Activated CD8-positive, alpha-beta memory T cell treated with anti-CD3 and anti-CD28 coated beads, Interleukin-2, amount 50 U/mL, for 24 hours (primary cell): Measurements from ENCODE around the gene LBX2.
"Not testable (repeated sequence)": the region's sequence is repeated elsewhere in the genome, so short reads cannot be mapped to it uniquely, and the experiment has no call there.

Experiments
- DNase-seq: peaks from one replicate; pipeline ENCODE4 v3.0.0-alpha.2; 2020; ENCODE audit errors: extremely low read depth

Gene LBX2

DNA sequence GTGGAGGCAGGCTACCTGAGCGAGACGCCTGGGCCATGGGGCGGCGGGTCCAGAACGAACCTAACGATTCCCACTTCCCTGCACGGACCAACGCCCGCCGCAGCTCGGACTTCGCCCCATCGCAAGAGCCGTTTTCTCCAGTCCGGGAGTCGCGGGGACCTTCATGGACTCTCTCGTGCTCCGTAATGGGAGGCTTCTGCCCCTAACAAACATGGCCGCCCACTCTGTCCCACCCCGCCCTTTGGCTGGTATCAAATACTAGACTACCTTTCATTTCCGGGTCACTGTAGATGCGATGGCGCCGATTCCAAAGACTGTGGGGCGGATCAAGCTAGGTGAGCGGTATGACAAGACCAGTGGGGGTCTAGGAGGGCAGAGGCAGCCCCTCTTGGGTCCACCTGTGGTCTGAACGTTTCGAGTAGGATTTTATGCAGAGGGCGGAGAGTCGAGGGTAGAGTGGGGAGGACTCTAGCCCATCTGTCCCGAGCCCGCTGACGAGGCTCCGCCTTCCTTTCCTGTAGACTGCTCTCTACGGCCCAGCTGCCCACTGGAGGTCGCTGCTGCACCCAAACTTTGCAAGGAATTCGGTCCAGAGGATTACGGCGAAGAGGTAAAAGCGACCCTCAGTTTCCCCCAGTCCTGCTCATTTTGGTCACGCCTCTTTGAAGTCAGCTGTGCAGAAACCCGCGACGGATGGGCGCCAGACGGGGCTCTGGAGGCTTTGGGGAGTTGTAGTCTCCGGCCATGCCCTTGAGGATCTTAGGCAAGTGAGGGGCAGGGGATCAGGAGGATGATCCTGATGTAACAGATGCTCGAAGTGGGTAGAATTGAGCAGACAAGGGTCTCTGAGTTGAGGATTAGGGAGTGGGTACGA, 16.4 kb downstream of the LBX2 start, which contains the start of the genes CCDC142 and TTC31:
Gene CCDC142, minus strand, starts transcription at position 198 of the 874 bp plus-strand sequence. Its CDS starts 161 bp downstream, at position 37.
Gene TTC31, plus strand, starts transcription at position 281 of the 874 bp plus-strand sequence. Its CDS starts 15 bp downstream, at position 296.
- DNase-seq = peak; percentile 85

DNA sequence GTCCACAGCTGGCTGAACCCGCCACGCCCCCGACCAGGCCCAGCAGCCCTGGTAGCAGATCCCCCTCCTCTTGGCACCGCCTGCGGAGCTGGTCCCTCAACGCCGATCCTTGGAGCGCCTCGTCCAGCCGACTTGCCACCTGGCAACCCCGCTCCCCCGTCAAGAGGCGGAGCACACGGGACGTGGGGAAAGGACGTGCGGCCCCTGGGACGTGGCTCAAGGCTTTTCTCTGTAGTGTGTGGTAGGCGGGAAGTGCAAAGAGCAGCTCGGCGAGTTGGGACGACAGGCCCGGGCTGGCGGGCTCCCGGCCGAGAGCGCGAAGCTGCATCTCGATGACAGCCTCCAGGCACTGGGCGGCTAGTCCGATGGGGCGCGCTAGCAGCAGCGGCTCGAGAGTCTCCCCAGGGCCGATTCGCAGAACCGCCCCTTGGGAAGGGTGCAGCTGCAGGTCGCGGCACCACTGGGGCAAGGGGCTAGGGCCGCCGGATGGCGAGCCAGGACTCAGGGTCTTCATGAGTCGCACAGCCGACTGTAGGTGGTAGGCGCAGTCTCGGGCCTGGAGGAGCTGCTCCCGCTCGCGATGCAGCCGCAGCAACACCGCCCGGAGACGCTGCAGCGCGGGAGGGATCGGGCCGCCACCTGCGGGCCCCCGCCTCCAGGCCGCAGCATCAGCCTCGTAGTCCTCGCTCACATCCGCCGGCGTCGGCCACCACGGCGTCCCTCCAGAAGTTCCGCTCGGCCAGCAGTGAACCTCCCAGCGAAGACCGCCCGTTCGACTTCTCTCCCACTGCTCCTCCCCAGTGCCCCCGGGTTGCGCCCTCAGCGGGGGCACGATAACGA, 17.2 kb downstream of the LBX2 start:
- no peak for DNase-seq

GRCh38 chr2:74481431-74481830, 18.0 kb downstream of the LBX2 start:
- no peak for DNase-seq

DNA sequence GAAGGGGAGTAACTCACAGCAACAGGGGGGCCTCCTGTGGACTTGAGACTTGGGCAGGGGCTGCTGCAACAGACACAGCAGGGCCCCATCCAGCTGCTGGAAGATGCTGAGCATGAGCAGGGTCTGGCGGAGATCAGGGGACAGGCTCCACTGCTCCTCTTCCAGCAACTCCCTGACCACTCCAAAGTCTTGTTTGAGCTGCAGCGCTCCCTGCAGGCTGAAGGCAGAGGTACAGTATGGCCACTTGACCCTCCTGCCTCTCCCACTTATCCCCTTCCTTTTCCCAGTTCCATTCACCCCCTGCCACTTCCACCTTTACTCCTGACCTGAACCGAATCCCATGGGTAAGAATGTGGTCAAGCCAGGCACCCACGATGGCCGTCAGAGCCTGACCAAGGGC, 24.5 kb downstream of the LBX2 start:
- no peak for DNase-seq

DNA sequence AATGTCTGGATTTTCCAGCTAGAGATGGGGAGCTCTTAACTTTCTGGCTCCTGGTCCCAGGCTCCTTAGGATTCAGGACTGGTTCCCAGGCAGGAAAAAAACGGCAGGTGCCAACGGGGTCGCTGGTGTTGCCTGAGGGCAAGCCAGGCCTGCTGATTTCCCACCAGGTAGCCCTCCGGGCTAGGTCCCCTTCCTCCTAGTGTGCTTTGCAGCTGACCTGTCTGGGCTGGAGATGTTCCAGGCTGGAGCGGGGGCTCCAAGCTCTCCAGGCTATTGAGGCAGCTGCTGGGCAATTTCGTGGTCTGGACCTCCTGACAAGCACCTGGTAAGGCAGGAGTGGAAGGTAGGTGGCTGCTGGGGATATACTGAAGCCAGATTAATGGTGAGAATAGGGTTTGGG, 24.9 kb downstream of the LBX2 start:
- DNase-seq = no peak

GRCh38 chr2:74472945-74473258, 26.5 kb downstream of the LBX2 start:
- DNase-seq = no peak

GRCh38 chr2:74472086-74472944, 27.1 kb downstream of the LBX2 start, which contains the start of gene MRPL53:
Gene MRPL53, minus strand, starts transcription at chr2:74472680. Its CDS starts 20 bp downstream, at chr2:74472660.
- DNase-seq = peak; percentile 88

DNA sequence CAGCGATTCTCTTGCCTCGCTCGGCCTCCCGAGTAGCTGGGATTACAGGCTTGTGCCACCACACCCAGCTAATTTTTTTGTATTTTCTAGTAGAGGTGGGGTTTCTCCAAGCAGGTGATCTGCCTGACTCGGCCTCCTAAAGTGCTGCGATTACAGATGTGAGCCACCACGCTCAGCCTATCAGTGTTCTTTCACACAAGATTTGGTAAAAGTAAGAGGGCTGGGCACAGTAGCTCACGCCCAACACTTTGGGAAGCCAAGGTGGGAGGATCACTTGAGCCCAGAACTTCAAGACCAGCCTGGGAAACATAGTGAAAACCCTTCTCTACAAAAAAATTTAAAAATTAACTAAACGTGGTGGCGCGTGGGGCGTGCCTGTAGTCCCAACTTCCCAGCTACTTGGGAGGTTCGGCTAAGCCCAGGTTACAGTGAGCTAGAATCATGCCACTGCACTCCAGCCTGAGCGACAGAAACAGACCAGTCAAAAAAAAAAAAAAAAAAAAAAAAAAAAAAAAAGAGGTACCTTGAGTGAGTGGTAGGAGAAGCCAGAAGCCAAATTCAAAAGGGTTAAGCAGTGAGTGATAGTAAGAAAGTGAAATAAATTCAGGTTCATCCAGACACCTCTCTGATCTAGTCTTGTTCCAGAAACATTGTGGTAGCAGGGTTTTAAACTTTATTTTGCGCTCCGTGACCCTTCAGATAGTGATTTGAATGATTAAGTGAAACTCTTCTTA, 27.9 kb downstream of the LBX2 start:
- DNase-seq = no peak

- not testable (repeated sequence) for DNase-seq
Measured at GRCh38 chr2:74470742-74471141, 28.7 kb downstream of the LBX2 start.

GRCh38 chr2:74464406-74464805, 35.0 kb downstream of the LBX2 start:
- no peak for DNase-seq

DNA sequence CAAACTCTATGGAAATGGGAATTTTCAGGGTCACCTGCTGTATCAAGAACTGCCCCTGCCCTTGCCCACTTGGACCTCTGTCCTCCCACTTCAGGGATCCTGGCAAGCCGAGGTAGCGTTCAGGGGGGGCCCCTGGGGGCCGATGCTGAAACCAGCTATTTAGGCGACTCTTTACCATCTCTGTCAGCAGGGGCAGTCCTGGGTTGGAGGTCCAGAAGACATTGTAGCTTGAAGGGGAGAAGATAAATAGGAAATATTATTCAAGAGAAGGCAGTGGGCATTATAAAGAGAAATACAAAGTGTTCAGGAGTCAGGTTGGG, 36.7 kb downstream of the LBX2 start:
- DNase-seq = no peak

DNA sequence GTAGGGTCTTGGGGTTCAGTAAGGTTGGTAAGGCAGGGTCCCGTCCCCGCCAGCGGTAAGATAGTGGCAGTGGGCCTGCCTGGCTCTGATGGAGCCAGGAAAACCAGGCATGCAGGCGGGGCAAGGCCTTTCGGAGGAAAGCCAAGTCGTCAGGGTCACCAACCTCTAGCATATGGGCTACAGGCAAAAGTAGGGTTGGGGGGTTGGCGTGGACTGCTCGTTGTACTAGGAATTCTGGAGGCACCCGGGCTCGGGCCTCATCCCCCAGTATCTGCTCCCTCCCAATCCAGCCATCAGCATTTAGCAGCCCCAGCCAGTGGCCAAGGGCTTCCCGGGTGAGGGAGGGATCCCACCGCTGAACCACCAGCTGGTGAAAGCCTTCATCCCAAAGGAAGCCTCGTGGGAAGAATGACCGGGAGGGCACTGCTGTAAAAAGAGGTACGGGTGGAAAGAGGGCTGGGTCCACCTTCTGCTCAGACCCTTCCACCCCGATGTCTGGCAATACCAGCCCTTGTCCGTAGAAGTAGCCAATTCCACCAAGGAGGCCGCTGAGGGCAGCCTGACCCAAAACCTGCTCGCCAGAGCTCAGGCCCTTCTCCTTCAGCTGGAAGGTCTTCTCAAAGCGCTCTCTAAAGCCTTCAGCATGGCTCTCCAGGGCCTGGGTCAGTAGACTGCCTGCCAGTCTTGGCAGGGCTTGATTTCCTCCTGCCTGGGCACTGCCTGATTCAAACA, 37.2 kb downstream of the LBX2 start:
- DNase-seq = no peak

GRCh38 chr2:74461187-74462053, 38.0 kb downstream of the LBX2 start:
- DNase-seq = no peak

DNA sequence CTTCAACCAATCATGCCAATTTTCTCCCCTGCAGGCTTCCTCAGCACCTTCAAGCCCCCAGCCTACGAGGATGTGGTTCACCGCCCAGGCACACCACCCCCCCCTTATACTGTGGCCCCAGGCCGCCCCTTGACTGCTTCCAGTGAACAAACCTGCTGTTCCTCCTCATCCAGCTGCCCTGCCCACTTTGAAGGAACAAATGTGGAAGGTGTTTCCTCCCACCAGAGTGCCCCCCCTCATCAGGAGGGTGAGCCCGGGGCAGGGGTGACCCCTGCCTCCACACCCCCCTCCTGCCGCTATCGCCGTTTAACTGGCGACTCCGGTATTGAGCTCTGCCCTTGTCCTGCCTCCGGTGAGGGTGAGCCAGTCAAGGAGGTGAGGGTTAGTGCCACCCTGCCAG, 39.2 kb downstream of the LBX2 start:
- DNase-seq = not testable (repeated sequence)

- DNase-seq = not testable (repeated sequence)
Measured at GRCh38 chr2:74459503-74460118, 39.8 kb downstream of the LBX2 start.

DNA sequence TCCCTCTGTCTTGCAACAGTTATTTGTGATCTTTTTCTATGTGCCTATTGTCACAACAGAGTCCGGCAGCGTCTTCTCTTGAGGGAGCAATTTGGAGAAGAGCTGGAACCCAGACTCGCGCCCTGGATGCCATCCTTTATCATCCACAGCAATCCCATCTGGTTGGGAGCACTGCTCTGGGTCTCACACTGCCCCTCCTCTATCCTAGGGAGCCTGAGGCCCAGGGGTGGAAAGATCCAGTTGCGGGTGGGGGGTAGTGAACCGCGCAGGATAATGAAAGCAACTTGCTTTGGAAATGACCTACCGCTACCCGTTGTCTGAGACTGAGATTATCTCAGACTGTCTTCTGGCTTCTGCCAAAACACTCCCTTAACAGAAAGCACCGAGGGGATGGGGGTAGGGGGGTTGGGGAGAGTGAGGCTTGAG, 40.5 kb downstream of the LBX2 start:
- DNase-seq = no peak

DNA sequence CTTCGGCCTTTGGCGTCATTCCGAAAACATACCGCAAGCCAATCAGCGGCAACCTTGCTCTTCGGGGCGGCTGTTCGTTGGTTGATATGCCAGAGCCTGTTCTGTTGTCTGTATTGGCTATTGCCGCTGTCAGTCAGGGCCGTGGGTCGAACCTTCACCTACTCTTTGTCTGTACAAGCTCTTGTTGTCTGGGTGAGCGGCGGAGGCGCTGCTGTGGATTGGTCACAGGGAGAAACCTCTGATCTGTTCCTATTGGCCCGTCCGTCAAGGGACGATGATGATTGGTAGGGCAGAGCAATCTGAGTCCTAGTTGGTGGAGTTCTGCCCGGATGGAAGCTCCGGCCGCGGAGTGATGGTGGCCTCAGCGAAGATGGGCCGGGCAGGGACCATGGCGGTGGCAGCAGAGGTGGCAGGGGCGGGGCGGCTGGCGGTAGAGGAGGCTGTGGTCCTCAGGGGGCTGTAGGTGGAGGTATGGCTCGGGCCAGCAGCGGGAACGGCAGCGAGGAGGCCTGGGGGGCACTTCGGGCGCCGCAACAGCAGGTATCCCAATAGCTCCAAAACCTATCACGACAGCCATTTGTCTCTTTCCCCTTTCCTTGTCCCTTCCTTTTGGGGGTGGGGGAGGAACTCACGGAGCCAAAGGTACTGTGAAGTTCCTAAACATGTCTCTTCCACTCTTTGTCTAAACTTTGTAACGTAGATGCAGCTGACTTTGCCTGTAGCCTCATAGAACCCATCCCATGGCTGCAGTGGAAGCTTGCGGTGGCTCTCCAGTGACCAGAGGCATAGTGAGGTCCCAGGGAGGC, 41.1 kb downstream of the LBX2 start, which contains the start of gene WBP1:
Gene WBP1, plus strand, starts transcription at position 307 of the 806 bp plus-strand sequence. Its CDS starts 165 bp downstream, at position 472.
- peak; percentile 99 for DNase-seq
